Memory B cell (primary cell): ENCODE data around the gene KRAS.

Source experiments
- ATAC-seq: fragments of 150-1000 bp; cut with Tn5 transposase; 2 replicates; pipeline ENCODE4 v1.10.0; 2021; ENCODE audit warnings: low read depth, mild to moderate bottlenecking, moderate library complexity
- DNase-seq, 2 donors: peaks; one replicate each; pipeline ENCODE4 v3.0.0; 2022; ENCODE audit warnings: low spot score in 2 of 2
- H3K27ac Mint-ChIP-seq: one replicate; pipeline ENCODE4 v1.8.0; 2022; ENCODE audit warnings: mild to moderate bottlenecking, moderate library complexity, mixed read lengths
- H3K27me3 Mint-ChIP-seq: one replicate; pipeline ENCODE4 v1.8.0; 2022; ENCODE audit warnings: mixed read lengths
- H3K36me3 Mint-ChIP-seq: one replicate; pipeline ENCODE4 v1.8.0; 2022; ENCODE audit warnings: mild to moderate bottlenecking, mixed read lengths
- H3K4me1 Mint-ChIP-seq: one replicate; pipeline ENCODE4 v1.8.0; 2022; ENCODE audit warnings: mixed read lengths
- H3K4me3 Mint-ChIP-seq: one replicate; pipeline ENCODE4 v1.8.0; 2022; ENCODE audit warnings: mild to moderate bottlenecking, moderate library complexity, mixed read lengths
- H3K9me3 Mint-ChIP-seq: one replicate; pipeline ENCODE4 v1.8.0; 2022; ENCODE audit warnings: mixed read lengths

Gene KRAS

DNA sequence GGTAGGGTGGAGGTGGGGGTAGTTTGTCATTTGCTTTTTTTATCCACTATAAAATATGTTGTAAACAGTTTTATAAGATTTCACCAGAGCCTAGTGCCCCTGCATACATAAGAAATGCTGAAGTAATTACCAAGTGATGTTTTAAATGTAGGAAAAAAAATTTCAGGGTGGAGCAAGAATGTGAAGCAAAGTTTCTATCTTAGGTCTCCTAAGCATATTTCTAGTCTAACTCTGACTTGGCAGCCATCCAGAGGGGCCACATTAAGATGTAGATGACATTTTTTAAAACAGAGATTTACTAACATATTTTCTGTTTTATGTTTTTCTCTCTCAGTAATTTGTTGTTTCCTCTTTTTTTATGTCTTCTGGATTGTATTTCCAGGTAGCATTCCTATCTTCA is 15.8 kb upstream of the KRAS start:
- no peak for ATAC-seq
- Mint-ChIP-seq H3K36me3 (no peaks in the 10 kb centered on the region), H3K27me3 (no peaks in the 10 kb centered on the region), H3K9me3 (no peaks in the 10 kb centered on the region), H3K4me1 (peaks cover 23% of the 10 kb centered on the region), H3K4me3 (no peak overlapping the region), H3K27ac (no peak overlapping the region)
- no peak for DNase-seq

- Mint-ChIP-seq H3K9me3 (no peaks in the 10 kb centered on the region), H3K4me3 (no peak overlapping the region), H3K4me1 (peaks cover 20% of the 10 kb centered on the region), H3K36me3 (no peaks in the 10 kb centered on the region), H3K27me3 (no peaks in the 10 kb centered on the region), H3K27ac (no peak overlapping the region)
- DNase-seq = no peak
- ATAC-seq = no peak
Observed at GRCh38 chr12:25264862-25265261, 14.1 kb upstream of the KRAS start.

- Mint-ChIP-seq H3K9me3 (no peaks in the 10 kb centered on the region), H3K27ac (no peak overlapping the region), H3K27me3 (no peaks in the 10 kb centered on the region), H3K4me3 (no peak overlapping the region), H3K36me3 (no peaks in the 10 kb centered on the region), H3K4me1 (peaks cover 13% of the 10 kb centered on the region)
- DNase-seq = no peak
- ATAC-seq = no peak
Observed at GRCh38 chr12:25264114-25264513, 13.4 kb upstream of the KRAS start.

- Mint-ChIP-seq H3K27me3 (no peaks in the 10 kb centered on the region), H3K27ac (no peak overlapping the region), H3K4me3 (no peak overlapping the region), H3K9me3 (no peaks in the 10 kb centered on the region), H3K36me3 (no peaks in the 10 kb centered on the region), H3K4me1 (peaks cover 13% of the 10 kb centered on the region)
- ATAC-seq = peak; percentile 46
- DNase-seq = no peak
Observed at GRCh38 chr12:25263594-25263993, 12.9 kb upstream of the KRAS start.

DNA sequence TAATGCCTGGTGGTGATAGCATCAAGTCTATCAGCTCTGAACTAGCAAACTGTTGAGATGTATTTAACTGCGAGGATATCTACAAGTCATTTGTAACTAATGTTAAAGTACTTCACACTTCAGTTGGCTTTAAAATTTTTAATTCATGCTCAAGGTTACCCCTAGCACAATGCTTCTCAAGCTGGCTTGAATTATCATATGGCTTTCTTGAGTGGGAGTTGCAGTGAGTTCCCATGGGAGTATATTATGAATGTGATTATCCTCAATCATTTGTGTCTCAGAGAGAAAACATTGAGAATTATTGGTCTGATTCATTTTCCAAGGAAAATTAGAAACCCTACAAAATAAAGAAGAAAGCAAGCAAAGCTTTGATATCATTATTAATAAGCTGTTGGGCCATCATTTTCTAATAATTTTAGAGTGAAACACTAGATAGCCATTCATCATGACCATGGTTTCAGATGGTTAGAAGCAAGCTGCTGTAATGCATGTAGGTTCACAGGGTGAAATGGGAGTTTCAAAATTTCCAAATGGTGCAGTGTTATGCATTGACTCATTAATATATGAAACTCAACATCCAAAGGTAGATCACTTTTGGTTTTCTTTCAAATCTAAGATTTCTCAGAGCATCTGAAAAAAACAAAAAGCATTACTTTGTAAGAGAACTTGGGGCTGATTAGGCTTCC is 11.8 kb upstream of the KRAS start:
- Mint-ChIP-seq H3K27me3 (no peaks in the 10 kb centered on the region), H3K36me3 (no peaks in the 10 kb centered on the region), H3K27ac (no peak overlapping the region), H3K9me3 (no peaks in the 10 kb centered on the region), H3K4me3 (no peak overlapping the region), H3K4me1 (peaks cover 13% of the 10 kb centered on the region)
- DNase-seq = no peak
- ATAC-seq = no peak

DNA sequence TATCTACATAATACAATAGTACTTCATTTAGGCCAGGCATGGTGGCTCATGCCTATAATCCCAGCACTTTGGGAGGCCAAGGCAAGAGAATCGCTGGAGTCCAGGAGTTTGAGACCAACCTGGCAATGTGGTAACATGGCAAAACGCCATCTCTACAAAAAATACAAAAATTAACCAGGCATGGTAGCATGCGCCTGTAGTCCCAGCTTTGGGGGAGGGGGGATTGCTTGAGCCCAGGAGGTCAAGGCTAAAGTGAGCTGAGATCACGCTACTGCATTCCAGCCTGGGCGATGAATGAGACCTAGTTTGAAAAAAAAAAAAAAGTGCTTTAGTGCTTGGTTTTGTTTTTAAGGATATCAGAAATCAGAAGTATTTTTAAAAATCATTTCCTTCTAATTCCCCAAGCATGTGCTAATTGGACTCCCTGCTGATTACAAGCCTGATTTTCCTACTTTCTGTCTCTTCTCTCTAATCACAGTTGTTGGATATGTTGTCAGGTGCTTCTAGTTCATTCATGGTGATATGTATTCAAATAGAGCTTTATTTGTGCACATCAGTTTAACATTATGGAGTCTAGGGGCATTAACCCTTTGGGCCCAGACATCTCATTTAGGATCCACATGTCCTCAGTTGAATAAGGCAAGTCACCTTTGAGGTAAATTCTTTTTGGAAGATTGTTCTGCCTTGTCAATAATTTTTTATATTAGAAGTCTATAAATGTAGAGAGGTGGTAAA is 7.0 kb upstream of the KRAS start:
- H3K9me3 Mint-ChIP-seq = no peaks in the 10 kb centered on the region
- no peak for ATAC-seq
- DNase-seq = no peak
- H3K4me3 Mint-ChIP-seq = no peak overlapping the region
- no peak overlapping the region for H3K27ac Mint-ChIP-seq
- peaks cover 18% of the 10 kb centered on the region for H3K4me1 Mint-ChIP-seq
- H3K27me3 Mint-ChIP-seq = no peaks in the 10 kb centered on the region
- H3K36me3 Mint-ChIP-seq = no peaks in the 10 kb centered on the region

DNA sequence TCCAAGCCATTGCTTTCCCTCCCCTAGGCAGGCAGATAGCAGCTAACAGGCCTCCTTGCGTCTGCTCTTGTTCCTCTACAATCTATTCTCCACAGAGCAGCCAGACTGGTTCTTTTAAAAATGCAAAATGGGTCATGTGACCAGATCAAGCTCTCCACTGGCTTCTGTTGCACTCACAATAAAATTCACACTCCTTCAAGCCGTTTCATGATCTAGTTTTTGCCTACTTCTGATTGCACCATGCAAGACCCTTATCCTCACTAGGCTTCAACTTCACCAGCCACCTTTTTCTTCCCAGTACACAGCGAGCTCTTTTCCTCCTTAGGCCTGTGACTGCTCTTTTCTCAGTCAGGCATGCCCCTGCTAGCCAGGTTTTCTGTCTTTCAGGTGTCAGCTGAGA is 6.1 kb upstream of the KRAS start:
- Mint-ChIP-seq H3K9me3 (no peaks in the 10 kb centered on the region), H3K4me1 (peaks cover 23% of the 10 kb centered on the region), H3K27me3 (no peaks in the 10 kb centered on the region), H3K4me3 (no peak overlapping the region), H3K36me3 (no peaks in the 10 kb centered on the region), H3K27ac (peak overlapping the region; percentile 15)
- DNase-seq (no peak), ATAC-seq (no peak)

GRCh38 chr12:25256005-25256404 is 5.3 kb upstream of the KRAS start:
- no peak for DNase-seq
- Mint-ChIP-seq H3K4me3 (no peak overlapping the region), H3K9me3 (no peaks in the 10 kb centered on the region), H3K36me3 (no peaks in the 10 kb centered on the region), H3K4me1 (peaks cover 23% of the 10 kb centered on the region), H3K27me3 (no peaks in the 10 kb centered on the region), H3K27ac (no peak overlapping the region)
- ATAC-seq = no peak

GRCh38 chr12:25254271-25254880 is 3.6 kb upstream of the KRAS start:
- peak overlapping the region; percentile 93 for H3K27ac Mint-ChIP-seq

GRCh38 chr12:25253371-25254068 is 2.8 kb upstream of the KRAS start:
- Mint-ChIP-seq H3K4me3 (peak overlapping the region; percentile 37), H3K9me3 (no peaks in the 10 kb centered on the region), H3K27ac (peak overlapping the region; percentile 93), H3K27me3 (no peaks in the 10 kb centered on the region), H3K36me3 (no peaks in the 10 kb centered on the region), H3K4me1 (peaks cover 30% of the 10 kb centered on the region)
- DNase-seq (peak in 1 of 2 donors; percentile 30), ATAC-seq (peak; percentile 39)

More at GRCh38 chr12:25254271-25254880, 3.6 kb upstream of the KRAS start:
- H3K4me1 Mint-ChIP-seq = peaks cover 30% of the 10 kb centered on the region
- no peaks in the 10 kb centered on the region for H3K9me3 Mint-ChIP-seq
- DNase-seq (no peak), ATAC-seq (no peak)
- no peaks in the 10 kb centered on the region for H3K27me3 Mint-ChIP-seq
- no peaks in the 10 kb centered on the region for H3K36me3 Mint-ChIP-seq
- no peak overlapping the region for H3K4me3 Mint-ChIP-seq

DNA sequence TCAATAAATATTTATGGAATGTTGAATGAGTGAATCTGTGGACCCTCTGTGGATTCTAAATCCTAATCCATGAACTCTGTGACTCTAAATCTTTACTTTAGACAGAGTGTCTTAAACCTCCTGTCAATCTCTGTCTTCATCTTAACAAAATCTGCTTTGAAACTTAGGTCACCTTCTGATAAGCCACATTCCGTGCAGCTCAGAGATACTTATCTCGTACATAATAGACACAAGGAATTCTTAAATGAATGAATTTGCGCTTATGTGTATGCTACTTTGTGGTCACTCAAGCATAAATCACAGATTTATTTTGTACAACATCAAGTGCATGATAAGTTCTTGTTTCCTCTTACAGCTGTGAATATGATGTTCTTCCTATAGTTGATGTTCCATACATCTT is 2.2 kb upstream of the KRAS start:
- Mint-ChIP-seq H3K27me3 (no peaks in the 10 kb centered on the region), H3K4me1 (peaks cover 30% of the 10 kb centered on the region), H3K4me3 (peak overlapping the region; percentile 37), H3K9me3 (no peaks in the 10 kb centered on the region), H3K27ac (peak overlapping the region; percentile 93), H3K36me3 (no peaks in the 10 kb centered on the region)
- no peak for DNase-seq
- no peak for ATAC-seq

DNA sequence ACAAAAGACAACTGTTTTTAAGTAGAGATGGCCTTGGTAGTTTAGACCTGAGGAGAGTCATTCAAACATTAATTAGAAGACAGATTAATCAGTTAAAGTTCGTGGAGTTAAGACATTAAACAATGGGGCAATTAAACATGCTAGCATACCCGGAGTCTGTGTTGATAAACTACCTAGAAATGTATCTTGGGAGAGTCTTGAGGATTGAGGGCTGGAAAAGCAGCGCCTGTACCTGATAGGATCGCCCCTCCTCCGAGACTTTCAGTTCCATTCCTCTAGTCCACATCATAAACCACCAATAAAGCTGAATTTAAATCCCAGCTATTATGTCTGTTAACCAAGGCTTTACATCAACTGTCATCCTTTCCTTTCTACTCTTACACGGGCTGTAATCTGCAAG is 1.0 kb upstream of the KRAS start:
- no peaks in the 10 kb centered on the region for H3K27me3 Mint-ChIP-seq
- ATAC-seq = no peak
- no peak for DNase-seq
- H3K36me3 Mint-ChIP-seq = peaks cover 5% of the 10 kb centered on the region
- peak overlapping the region; percentile 93 for H3K27ac Mint-ChIP-seq
- no peaks in the 10 kb centered on the region for H3K9me3 Mint-ChIP-seq
- H3K4me3 Mint-ChIP-seq = peak overlapping the region; percentile 91
- H3K4me1 Mint-ChIP-seq = peaks cover 35% of the 10 kb centered on the region

DNA sequence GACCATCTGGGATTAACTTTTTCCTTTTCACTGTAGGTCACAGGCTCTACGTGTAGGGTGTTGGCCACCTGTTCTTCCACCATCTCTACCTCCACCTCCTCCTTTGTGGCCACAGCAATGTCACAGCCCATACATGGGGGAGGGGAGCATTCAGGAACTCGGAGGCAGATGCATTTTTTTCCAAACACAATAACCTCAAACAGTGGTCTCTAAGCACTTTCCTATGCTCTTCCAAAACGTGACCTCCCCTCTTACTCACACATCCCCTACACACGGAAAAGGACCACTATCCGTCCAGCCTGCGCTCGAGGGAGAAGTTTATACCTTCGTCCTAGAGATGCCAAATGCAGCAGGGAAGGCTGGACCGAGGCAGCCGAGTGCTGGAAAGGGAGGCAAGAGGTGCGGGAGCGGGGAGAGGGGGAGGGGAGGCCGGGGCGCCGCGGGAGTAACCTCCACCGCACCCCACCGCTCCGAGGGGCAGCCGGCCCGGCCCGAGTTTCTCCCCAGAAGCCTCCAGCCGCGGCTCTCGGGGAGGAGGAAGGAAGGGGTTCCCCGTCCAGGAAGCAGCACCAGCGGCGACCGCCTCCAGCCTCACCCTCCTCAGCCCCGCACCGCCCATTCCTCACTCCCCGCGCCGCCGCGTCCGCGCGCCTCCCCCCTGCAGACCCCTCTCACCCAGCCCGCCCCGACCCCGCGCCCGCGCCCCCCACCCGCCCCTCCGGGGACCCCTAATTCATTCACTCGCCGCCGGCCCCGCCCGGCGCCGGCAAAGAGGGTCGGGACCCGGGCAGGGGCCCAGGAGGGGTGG is 594 bp downstream of the KRAS start:
- ATAC-seq (peak; percentile 32), DNase-seq (peak; percentile 24 to 49)
- Mint-ChIP-seq H3K9me3 (peaks cover 2% of the 10 kb centered on the region), H3K4me1 (peaks cover 36% of the 10 kb centered on the region), H3K4me3 (peak overlapping the region; percentile 93), H3K27ac (peak overlapping the region; percentile 93), H3K36me3 (peaks cover 12% of the 10 kb centered on the region), H3K27me3 (no peaks in the 10 kb centered on the region)
